GM12874 (cell line): ENCODE data around the gene CST1.

Experiments
- CTCF ChIP-seq: IDR thresholded peaks from 2 replicates; pipeline ENCODE4 v1.5.1; 2011; ENCODE audit warnings: low read depth, mild to moderate bottlenecking, control low read depth, low read length, moderate library complexity; ENCODE audit not compliant: insufficient read depth

Gene CST1

DNA sequence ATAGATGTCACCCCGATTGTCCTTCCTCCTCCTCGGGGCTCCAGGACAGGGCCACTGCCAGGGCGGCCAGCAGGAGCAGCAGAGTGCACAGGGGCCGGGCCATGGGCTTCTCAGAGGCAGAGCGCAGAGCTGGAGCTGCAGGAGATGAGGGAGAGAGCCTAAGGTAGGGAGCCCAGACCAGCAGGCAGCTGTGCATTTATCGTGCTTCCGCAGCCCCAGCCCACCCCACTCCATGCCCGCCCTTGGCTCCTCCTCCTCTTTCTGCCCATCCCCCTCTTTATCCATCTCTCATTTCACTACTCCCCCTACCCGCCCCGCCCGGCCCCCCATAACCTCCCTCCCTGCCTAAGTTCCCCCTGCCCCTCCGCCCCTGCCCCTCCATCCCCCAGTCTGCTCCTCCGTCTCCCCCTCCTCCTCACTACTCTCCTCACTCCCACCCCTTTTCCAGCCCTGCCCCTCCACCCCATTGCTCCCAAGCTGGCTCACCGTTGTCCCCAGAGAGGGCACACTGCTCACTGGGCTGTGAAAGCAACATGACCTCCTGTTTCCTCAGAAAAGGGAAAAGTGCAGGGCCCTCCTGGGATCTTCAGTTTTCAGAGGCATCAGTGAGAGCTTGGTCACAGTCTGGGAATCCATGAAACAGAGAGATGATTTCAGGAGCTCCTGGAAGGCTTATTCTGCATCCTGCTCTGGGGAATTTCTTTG is 25.5 kb upstream of the CST1 start:
- TF ChIP-seq CTCF = no peak

GRCh38 chr20:23774081-23774480 is 23.3 kb upstream of the CST1 start:
- TF ChIP-seq CTCF = no peak

GRCh38 chr20:23773579-23773978 is 22.8 kb upstream of the CST1 start:
- no peak for TF ChIP-seq CTCF

- TF ChIP-seq CTCF = no peak
These were observed 22.4 kb upstream of the CST1 start for GRCh38 chr20:23773127-23773526.

DNA sequence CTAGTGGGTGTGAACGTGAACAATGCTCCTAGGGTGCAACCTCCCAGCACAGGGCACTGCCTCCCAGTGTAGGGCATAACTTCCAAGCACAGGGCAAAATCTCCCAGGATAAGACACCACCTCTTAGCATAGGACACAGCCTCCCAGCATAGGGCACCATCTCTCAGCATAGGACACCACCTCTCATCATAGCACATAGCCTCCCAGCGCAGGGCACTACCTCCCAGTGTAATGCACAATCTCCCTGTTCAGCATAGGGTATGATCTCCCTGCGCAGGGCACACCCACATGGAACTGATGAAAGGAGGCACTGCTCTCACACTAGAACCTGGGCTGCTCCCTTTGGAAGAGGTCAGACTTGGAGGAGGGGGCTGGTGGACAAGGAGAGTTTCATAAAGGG is 21.3 kb upstream of the CST1 start:
- no peak for TF ChIP-seq CTCF

- TF ChIP-seq CTCF = no peak
These were observed 19.6 kb upstream of the CST1 start for GRCh38 chr20:23770384-23770783.

DNA sequence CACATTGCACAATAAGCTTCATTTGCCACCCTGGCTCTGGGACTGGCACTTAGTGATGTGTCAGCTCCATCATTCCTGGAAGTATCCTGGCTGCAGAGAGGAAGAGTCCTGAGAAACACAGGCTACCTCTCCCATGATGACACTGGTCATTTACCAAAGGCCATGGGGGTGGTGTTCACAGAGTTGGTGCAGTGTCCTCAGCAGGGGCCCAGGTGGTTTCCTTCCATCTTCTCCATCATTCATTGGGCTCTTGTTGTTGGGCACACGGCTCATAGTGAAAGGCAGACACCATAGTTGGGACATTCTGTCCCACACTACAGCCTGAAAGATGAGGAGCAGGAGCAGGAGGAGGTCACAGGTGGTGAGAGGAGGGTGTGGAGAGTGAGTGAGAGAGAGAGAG is 15.8 kb upstream of the CST1 start:
- no peak for TF ChIP-seq CTCF

DNA sequence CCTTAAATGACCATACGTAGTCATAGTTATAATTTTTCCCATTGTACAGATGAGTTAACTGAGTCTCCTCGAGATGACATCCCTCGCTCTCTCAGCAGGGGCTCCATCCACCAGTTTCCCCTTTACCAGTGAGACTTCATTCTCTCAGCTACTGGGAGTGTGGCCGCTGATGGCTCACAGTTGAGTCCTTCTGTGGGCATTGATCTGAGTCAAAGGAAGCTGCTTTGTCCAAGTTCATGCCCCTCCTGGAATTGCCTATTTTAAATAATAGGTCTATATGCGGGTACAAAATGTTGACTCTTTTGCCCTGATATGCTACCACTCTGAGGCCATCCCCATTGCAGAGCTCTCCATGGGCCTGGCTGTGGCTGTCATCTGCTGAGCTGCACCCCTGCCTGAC is 14.8 kb upstream of the CST1 start:
- TF ChIP-seq CTCF = no peak
